Karpas-422 (cell line): Measurements from ENCODE around the gene FKBP1A. TPM values are rescaled to one million over a fixed set of nuclear protein-coding genes. Genes with fewer than 3 reads are reported as not detected.

Source experiments
- DNase-seq: peaks from one replicate; pipeline ENCODE4 v3.0.0-alpha.2; 2015
- H2AFZ ChIP-seq: fragments of 200-600 bp; sonication (generic); 2 replicates; pipeline ENCODE4 v1.6.1; 2014; ENCODE audit warnings: antibody characterized with exemption, low read length, mixed read lengths
- H3K27ac ChIP-seq: fragments of 200-600 bp; sonication (generic); 2 replicates; pipeline ENCODE4 v1.5.1; 2014; ENCODE audit warnings: mild to moderate bottlenecking, low read length, moderate library complexity
- H3K27me3 ChIP-seq: fragments of 200-600 bp; sonication (generic); 2 replicates; pipeline ENCODE4 v1.6.1; 2014; ENCODE audit warnings: low read length, mixed read lengths
- H3K36me3 ChIP-seq: fragments of 200-600 bp; sonication (generic); 2 replicates; pipeline ENCODE4 v1.6.1; 2014; ENCODE audit warnings: low read length, mixed read lengths; ENCODE audit not compliant: insufficient read depth
- H3K4me1 ChIP-seq: fragments of 200-600 bp; sonication (generic); 2 replicates; pipeline ENCODE4 v1.6.1; 2014; ENCODE audit warnings: mild to moderate bottlenecking, low read length, mixed read lengths
- H3K4me2 ChIP-seq: fragments of 200-600 bp; sonication (generic); 2 replicates; pipeline ENCODE4 v1.6.1; 2014; ENCODE audit warnings: low read length, low read depth, mild to moderate bottlenecking; ENCODE audit not compliant: poor library complexity, severe bottlenecking
- H3K4me3 ChIP-seq: fragments of 200-600 bp; sonication (generic); 2 replicates; pipeline ENCODE4 v1.5.1; 2014; ENCODE audit warnings: mild to moderate bottlenecking, antibody characterized with exemption, low read length, mixed read lengths
- H3K79me2 ChIP-seq: fragments of 200-600 bp; sonication (generic); 2 replicates; pipeline ENCODE4 v1.6.1; 2014; ENCODE audit warnings: mild to moderate bottlenecking, low read length, mixed read lengths
- H3K9ac ChIP-seq: fragments of 200-600 bp; sonication (generic); 2 replicates; pipeline ENCODE4 v1.6.0; 2014; ENCODE audit warnings: low read length
- H3K9me2 ChIP-seq: fragments of 200-600 bp; sonication (generic), shearing (Covaris generic); replicated peaks from 2 replicates; pipeline ENCODE4 v1.6.0; 2014; ENCODE audit warnings: mild to moderate bottlenecking, low read length, moderate library complexity; ENCODE audit not compliant: insufficient read depth
- H3K9me3 ChIP-seq: fragments of 300-700, 200-600 bp; sonication (generic); 2 replicates; pipeline ENCODE4 v1.6.1; 2014; ENCODE audit warnings: low read length, mixed read lengths
- H4K20me1 ChIP-seq: fragments of 200-600 bp; sonication (generic); 2 replicates; pipeline ENCODE4 v1.6.1; 2014; ENCODE audit warnings: mild to moderate bottlenecking, antibody characterized with exemption, low read length, low read depth; ENCODE audit not compliant: insufficient read depth
- total RNA-seq: library from RNA; depleted of rRNA; stranded (reverse); fragments of >200 nt; shearing (Covaris generic); gene quantifications from 2 replicates; pipeline ENCODE4 v1.2.3, GENCODE V29; 2014; ENCODE audit warnings: low replicate concordance

Gene FKBP1A
- total RNA-seq, 1 experiment from 2014 or later: 187 TPM

DNA sequence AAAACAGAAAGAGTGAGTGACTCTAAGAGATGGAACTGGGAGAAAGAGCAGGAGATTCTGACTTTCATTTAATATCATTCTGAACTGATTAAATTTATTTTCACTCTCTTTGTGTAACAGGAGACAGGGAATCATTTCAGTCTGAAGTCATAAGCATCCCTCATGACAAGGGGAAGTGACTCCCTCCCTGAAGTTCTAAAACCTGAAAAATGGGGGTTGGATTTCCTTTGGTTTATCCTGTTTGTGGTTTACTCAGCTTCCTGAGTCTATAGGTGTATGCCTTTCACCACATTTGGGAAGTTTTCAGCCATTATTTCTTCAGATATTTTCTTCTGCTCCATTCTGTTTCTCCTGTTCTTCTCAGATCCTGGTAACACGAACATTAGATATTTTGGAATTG, 3.4 kb upstream of the FKBP1A start:
- H3K36me3 ChIP-seq: no peaks in the 10 kb centered on the region
- no peaks in the 10 kb centered on the region for H3K27me3 ChIP-seq
- H3K4me1 ChIP-seq: peaks cover 35% of the 10 kb centered on the region
- no peak overlapping the region for H2AFZ ChIP-seq
- peaks cover 11% of the 10 kb centered on the region for H4K20me1 ChIP-seq
- H3K9ac ChIP-seq: no peak overlapping the region
- no peak overlapping the region for H3K27ac ChIP-seq
- no peak overlapping the region for H3K4me2 ChIP-seq
- peaks cover 16% of the 10 kb centered on the region for H3K79me2 ChIP-seq
- DNase-seq: no peak
- H3K9me3 ChIP-seq: no peaks in the 10 kb centered on the region
- no peaks in the 10 kb centered on the region for H3K9me2 ChIP-seq
- H3K4me3 ChIP-seq: no peak overlapping the region

DNA sequence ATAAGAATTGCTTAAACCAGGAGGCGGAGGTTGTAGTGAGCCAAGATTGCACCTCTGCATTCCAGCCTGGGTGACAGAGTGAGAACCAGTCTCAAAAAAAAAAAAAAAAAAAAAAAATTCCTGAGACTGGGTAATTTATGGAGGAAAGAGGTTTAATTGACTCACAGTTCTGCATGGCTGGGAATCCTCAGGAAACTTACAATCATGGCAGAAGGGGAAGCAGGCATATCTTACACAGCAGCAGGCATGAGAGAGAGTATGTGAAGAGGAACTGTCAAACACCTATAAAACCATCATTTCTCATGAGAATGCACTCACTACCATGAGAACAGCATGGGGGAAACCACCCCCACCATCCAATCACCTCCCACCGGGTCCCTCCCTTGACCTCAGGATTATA, 1.8 kb upstream of the FKBP1A start:
- no peak for DNase-seq
- Histone ChIP-seq H3K4me2 (no peak overlapping the region), H3K4me3 (no peak overlapping the region), H3K79me2 (peaks cover 31% of the 10 kb centered on the region), H3K9me3 (no peaks in the 10 kb centered on the region), H3K9me2 (no peaks in the 10 kb centered on the region), H3K4me1 (peaks cover 49% of the 10 kb centered on the region), H2AFZ (no peak overlapping the region), H3K27ac (no peak overlapping the region), H3K36me3 (no peaks in the 10 kb centered on the region), H3K9ac (no peak overlapping the region), H3K27me3 (no peaks in the 10 kb centered on the region), H4K20me1 (peaks cover 25% of the 10 kb centered on the region)

DNA sequence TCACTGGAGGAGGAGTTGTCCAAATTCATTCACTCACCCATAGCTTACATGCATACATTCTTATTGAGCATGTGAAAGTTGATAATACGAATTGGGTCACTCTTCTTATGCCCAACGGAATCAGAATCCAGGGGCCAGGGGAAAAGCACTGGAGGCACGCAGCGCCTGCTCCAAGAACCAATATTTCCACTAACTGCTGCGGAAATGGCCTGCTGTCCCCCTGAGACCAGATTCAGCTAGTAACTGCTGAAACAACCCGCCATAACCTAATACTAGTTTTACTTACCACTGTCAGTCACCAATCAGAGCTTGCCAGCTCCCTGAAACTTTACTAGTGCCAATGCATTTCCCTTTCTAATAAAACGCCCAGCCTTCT, 641 bp upstream of the FKBP1A start:
- Histone ChIP-seq H3K9me3 (no peaks in the 10 kb centered on the region), H2AFZ (peak overlapping the region; percentile 99), H3K36me3 (no peaks in the 10 kb centered on the region), H3K4me2 (peak overlapping the region; percentile 99), H3K27me3 (no peaks in the 10 kb centered on the region), H3K9ac (peak overlapping the region; percentile 72), H3K79me2 (peaks cover 43% of the 10 kb centered on the region), H3K4me3 (peak overlapping the region; percentile 95), H4K20me1 (peaks cover 35% of the 10 kb centered on the region), H3K4me1 (peaks cover 55% of the 10 kb centered on the region), H3K9me2 (no peaks in the 10 kb centered on the region), H3K27ac (no peak overlapping the region)
- DNase-seq: no peak

DNA sequence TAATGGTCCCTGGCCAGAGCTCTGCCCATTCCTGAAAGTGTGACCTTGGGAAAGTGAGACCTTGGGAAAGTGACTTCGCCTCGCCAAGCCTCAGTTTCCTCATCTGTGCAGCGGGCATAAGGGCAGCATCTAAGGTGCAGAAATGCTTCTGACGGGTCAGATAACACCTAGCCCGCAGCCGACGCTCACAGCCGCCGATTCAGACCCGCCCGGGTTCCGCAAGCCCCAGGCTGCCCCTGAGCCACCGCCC, 486 bp downstream of the FKBP1A start:
- peaks cover 54% of the 10 kb centered on the region for H3K79me2 ChIP-seq
- no peaks in the 10 kb centered on the region for H3K9me3 ChIP-seq
- no peaks in the 10 kb centered on the region for H3K36me3 ChIP-seq
- peak overlapping the region; percentile 98 for H3K9ac ChIP-seq
- H3K9me2 ChIP-seq: no peaks in the 10 kb centered on the region
- DNase-seq: peak; percentile 63
- no peak overlapping the region for H2AFZ ChIP-seq
- H4K20me1 ChIP-seq: peaks cover 45% of the 10 kb centered on the region
- H3K27ac ChIP-seq: peak overlapping the region; percentile 54; the same call in 1 of the 2 replicates
- peaks cover 50% of the 10 kb centered on the region for H3K4me1 ChIP-seq
- H3K4me2 ChIP-seq: peak overlapping the region; percentile 99
- no peaks in the 10 kb centered on the region for H3K27me3 ChIP-seq
- H3K4me3 ChIP-seq: peak overlapping the region; percentile 95

DNA sequence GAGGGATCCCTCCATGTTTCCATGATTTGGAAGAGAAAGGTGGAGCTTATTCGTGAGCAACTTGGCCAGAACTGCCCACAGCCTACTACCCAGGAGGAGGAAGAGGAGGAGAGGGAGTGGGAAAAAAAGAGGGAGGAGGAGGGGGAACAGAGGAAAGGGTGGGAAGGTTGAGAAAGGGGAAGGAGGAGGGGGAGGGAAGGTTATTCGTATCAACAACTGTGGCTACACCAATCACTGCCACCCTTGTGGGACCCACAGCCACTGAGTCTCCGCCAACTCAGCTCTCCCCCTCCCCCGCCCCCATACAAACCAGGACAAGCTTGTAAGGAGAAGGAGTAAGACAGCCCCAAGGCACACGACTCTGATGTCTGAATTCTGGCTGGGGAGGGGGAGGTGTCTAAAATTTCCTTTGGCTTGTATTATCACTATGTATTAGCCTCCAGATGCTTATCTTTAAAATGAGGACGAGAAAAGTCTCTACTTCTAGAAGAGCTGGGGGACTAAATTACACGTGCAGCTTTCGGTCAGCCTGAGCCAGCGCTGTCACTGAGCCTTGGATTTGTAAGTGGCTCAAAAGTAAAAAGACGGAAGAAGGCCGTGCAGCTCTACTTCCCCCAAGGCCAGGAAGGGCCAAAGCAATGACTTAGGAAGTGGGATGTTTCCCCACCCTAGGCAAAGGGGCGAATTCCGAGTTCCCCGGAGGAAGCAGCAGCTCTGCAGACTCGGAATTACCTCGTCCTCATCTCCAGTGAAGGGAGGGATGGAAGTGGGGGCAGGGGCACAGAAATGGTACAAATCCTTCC, 1.0 kb downstream of the FKBP1A start:
- H3K4me2 ChIP-seq: peak overlapping the region; percentile 99
- no peak overlapping the region for H2AFZ ChIP-seq
- H3K9me2 ChIP-seq: no peaks in the 10 kb centered on the region
- peak overlapping the region; percentile 98 for H3K9ac ChIP-seq
- H3K27ac ChIP-seq: peak overlapping the region; percentile 54; the same call in 1 of the 2 replicates
- no peaks in the 10 kb centered on the region for H3K36me3 ChIP-seq
- peaks cover 50% of the 10 kb centered on the region for H4K20me1 ChIP-seq
- H3K9me3 ChIP-seq: no peaks in the 10 kb centered on the region
- H3K4me3 ChIP-seq: peak overlapping the region; percentile 95
- peak; percentile 67 for DNase-seq
- peaks cover 52% of the 10 kb centered on the region for H3K4me1 ChIP-seq
- no peaks in the 10 kb centered on the region for H3K27me3 ChIP-seq
- H3K79me2 ChIP-seq: peaks cover 59% of the 10 kb centered on the region

DNA sequence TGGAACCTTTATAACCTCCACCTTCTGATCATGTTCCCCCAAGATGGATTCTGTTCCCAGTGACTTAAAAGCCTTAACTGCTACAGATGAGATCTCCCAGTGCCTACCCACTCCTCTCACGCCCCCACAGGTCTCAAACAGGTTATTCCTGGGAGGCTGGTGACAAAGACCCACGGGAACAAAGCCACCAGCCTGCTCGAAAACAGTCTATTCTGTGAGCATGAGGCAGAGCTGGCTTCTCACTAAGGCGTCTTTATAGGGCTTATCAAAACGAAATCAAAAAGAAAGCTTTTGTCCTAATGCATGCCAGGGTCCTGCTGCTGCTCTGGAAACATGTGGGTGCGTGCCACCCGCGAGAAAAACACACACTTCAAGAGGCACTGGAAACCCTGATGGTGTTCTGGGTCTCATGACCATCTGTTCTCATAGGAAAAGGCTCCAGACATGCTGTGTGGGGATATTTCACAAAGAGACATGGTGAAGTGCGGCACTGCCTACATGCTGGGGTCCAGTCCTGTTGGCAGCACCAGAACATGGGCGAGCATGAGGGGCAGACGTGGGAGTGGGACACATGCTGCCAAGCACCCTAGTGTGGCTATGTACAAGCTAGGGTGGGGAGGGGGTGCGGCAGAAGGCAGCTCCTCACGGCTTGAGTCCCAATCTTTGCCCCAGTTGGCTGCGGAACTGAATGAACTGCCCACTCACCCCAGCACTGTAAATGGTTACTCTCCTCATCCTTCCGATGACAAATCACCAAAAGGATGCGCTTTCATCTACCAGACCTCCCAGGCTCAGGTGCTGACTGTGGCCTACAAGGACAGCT, 2.1 kb downstream of the FKBP1A start:
- peak; percentile 27 for DNase-seq
- no peak overlapping the region for H2AFZ ChIP-seq
- peak overlapping the region; percentile 99 for H3K4me2 ChIP-seq
- peaks cover 60% of the 10 kb centered on the region for H4K20me1 ChIP-seq
- peaks cover 70% of the 10 kb centered on the region for H3K79me2 ChIP-seq
- H3K36me3 ChIP-seq: no peaks in the 10 kb centered on the region
- H3K27me3 ChIP-seq: no peaks in the 10 kb centered on the region
- peak overlapping the region; percentile 98 for H3K9ac ChIP-seq
- H3K9me2 ChIP-seq: no peaks in the 10 kb centered on the region
- peak overlapping the region; percentile 95 for H3K4me3 ChIP-seq
- H3K9me3 ChIP-seq: no peaks in the 10 kb centered on the region
- no peak overlapping the region for H3K27ac ChIP-seq
- peaks cover 62% of the 10 kb centered on the region for H3K4me1 ChIP-seq

DNA sequence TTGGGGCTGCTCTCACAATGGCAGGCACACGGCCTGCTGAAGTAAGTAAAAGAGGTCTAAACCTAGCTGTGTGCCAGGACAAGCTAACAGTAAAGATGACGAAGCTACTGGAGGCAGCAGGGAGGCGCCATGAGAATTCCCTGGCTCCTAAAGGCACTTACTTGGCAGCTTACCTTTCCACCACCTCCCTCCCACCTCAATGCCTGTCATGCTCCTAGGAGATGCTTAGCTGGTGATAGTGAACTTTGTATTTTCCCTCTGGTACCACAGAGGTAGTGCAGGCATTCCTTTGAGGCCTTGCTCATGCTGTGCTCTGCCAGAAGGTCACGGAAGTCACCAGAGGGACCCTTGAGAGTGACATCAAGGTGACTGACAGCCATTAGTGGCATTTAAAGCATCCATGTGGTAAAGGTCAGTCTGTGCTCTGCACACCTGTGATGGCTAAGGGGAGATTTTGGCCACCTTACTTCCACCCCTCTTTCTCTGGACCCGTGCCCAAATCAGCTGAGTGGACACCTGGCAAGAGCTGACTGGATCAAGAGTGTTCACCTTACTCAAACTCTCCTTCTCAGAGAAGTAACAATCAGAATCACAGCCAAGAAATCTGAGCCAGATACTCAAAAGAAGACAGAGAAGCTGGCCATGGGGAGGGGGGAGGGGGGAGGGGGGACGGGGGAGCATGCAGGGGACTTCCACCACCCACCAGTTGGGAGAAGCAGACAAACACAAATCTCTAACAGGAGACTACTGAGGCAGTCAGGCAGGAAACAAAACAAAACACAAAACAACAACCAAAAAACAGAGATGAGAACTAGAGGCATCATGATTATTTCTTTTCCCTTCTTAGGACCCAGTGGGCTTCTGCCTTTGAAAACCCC, 2.9 kb downstream of the FKBP1A start:
- DNase-seq: peak; percentile 39
- no peaks in the 10 kb centered on the region for H3K9me3 ChIP-seq
- peak overlapping the region; percentile 7; the same call in 1 of the 2 replicates for H3K27ac ChIP-seq
- no peaks in the 10 kb centered on the region for H3K36me3 ChIP-seq
- peak overlapping the region; percentile 95; the same call in 1 of the 2 replicates for H3K4me3 ChIP-seq
- peaks cover 71% of the 10 kb centered on the region for H3K4me1 ChIP-seq
- H3K9ac ChIP-seq: peak overlapping the region; percentile 98
- peak overlapping the region; percentile 99 for H3K4me2 ChIP-seq
- H2AFZ ChIP-seq: no peak overlapping the region
- H3K79me2 ChIP-seq: peaks cover 78% of the 10 kb centered on the region
- no peaks in the 10 kb centered on the region for H3K9me2 ChIP-seq
- peaks cover 64% of the 10 kb centered on the region for H4K20me1 ChIP-seq
- H3K27me3 ChIP-seq: no peaks in the 10 kb centered on the region
